GM18526 (cell line): ENCODE measurements around the gene TUBA1A.

Experiments
- POLR2A ChIP-seq: IDR thresholded peaks from 3 replicates; pipeline ENCODE4 v1.6.1; 2011; ENCODE audit not compliant: insufficient read length; ENCODE audit errors: extremely low read depth

TUBA1A gene

DNA sequence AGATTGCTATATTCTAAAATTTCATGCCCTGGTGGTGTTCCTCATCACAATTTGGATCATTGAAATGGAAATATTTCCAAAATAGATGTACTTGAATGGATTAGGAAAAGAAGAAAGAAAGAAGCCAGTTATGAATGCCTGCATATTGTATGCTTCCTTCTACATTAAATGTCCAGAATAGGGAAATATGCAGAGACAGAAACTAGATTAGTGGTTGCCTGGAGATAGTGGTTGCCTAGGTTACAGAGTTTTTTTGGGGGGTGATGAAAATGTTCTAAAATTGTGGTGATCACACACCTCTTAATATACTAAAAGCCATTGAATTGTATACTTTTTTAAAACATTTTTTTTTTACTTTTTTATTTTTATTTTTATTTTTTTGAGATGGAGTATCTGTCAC lies 18.0 kb downstream of the TUBA1A start:
- TF ChIP-seq POLR2A: no peak

DNA sequence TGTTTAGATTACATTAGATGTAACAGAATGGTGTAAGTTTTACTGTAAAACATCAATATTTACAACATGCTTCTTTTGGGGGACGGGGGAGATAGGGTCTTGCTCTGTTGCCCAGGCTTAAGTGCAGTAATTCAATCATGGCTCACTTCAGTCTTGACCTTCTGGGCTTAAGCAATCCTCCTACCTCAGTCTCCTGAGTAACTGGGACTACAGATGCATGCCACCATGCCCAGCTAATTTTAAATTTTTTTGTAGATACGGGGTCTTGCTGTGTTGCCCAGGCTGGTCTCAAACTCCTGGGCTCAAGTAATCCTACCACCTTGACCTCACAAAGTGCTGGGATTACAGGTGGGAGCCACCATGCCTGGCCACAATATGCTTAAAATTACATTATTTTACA lies 23.8 kb downstream of the TUBA1A start:
- TF ChIP-seq POLR2A: no peak

DNA sequence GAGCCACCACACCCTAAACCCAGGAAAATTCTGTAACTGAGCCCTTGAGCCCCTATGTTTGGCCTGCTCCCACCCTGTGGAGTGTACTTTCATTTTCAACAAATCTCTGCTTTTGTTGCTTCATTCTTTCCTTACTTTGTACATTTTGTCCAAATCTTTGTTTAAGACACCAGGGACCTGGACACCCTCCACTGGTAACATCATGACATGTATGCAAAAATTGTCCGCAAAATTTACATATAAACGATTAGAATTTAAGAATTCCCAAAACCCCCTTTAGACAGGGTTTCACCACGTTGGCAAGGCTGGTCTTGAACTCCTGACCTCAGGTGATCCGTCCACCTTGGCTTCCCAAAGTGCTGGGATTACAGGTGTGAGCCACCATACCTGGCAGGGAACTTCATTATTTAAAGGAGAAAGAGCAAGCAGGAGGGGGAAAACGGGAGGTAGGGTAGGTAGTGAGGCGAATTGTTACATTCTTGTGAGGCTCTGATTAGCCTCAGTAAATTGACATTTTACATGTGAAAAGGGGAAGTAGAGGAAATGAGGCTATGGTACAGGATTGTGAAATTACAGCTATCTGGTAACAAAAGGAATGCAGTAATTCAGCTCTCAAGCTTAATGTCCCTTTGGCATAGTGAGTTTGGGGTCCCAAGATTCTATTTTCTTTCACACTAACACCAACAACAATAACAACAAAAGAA lies 27.6 kb downstream of the TUBA1A start:
- no peak for TF ChIP-seq POLR2A

DNA sequence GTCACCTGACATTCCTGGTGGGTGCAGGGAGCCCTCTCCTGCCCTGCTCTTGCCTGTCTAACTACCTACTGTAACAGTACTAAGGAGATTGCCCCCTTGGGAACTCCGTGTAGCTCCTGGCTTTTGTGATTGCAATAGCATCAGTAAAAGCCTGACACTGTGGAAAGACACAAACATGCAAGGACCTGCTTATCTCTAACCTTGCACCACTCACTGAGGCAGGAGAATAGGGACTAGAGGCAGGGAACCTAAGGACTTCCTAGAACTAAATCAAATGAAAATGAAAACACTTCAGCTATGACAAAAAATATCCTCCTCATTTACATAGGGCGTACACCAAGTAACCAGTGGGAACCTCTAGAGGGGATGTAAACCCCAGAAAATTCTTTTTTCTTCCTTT lies 28.5 kb downstream of the TUBA1A start:
- TF ChIP-seq POLR2A: no peak

DNA sequence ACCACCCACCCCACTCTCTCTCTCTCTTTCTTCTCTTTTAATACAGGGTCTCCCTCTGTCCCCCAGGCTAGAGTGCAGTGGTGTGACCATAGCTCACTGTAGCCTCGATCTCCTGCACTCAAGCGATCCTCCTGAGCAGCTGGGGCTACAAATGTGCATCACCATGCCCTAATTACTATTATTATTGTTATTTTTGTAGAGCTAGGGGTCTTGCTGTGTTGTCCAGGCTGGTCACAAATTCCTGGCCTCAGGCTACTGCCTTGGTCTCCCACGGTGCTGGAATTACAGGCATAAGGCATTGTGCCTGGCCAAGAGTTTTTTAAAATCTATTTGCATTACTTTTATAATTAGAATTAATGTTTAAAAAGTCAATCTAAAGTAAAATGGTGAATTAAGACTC lies 34.7 kb downstream of the TUBA1A start:
- no peak for TF ChIP-seq POLR2A

DNA sequence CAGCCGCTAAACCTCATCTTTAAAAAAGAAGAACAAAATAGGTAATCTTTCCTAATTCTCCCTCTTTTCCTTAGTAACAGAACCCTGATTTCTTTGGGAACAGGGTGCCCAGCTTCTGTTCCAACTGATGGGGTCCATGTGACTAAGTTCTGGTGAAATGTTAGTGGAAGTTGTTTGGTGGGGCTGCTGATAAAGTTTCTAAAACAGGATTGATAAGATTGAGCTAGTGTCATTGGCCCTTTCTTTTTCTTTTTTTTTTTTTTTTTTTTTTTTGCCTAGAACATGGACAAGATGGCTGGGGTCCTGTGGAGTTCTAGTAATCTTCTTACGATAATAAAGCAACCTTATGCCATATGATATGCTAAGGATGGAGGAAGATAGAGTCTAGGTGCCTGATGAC lies 41.5 kb downstream of the TUBA1A start:
- TF ChIP-seq POLR2A: no peak

DNA sequence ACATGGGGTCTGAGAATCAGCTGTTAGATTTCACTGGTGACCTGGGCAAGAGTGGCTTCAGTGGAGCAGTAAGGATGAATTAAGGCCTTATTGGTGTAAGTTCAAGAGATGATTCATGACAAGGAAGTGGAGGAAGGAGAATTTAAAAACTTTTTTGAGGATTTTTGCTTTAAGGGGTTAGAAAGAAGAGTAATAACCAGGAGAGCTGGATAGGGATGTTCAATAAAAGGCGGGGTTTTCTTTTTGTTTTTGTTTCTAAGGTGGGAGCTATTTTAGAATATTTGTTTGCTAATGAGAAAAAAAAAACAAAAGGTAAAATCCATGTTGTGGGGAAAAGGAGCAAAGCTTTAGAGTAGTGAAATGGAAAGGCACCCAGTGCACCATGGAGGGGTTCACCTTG lies 42.5 kb downstream of the TUBA1A start:
- TF ChIP-seq POLR2A: no peak

DNA sequence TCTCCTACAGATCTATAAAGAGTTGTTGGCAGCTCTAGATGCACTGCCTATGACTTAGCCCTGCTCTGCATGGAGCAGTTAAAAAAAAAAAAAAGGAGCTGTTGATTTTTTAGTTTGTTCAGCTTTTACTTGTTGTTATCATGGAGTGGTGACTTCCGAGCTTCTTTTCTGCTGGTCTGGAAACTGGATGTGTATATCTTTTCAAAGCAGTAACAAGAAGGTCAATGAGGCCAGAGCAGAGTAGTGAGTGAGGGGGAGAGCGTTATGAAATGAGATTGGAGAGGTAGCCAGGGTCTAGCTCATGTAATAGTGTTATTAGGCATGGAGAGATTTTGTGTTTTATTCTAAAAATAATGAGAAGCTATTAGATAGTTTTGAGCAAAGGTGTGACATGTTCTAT lies 44.5 kb downstream of the TUBA1A start:
- no peak for TF ChIP-seq POLR2A

DNA sequence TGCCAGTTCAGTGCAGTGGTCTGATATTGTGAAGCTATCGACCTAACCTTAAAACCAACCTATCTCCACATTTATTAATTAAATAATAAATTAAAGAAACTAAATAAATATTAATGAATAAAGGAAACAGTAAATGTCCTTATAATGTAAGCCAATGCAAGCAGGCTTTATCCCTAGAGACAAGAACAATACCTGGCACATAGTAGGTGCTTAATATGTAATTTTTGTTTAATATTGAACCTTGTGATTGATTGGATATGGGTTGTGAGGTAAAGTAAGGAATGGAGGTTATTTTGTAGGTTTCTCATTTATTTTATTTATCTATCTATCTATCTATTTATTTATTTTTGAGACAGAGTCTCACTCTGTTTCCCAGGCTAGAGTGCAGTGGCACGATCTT lies 49.9 kb downstream of the TUBA1A start:
- no peak for TF ChIP-seq POLR2A

DNA sequence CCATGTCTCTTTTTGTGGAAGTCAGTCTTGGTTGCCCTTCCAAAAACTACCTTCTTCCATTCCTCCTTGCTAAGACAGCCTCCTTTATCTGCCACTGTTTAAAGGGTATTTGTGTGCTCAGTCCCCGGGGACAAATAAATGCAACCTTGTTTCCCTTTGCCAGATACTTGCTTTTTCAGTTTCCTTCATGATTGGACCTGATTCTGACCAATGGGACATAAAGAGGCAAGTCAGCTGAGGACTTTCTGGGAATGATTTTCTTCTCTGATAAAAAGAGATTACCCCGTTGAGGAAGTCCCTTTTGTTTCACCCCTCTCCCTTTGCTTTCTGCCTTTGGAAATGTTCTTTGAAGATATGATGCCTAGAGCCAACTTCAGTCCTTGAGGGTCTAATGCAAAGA lies 50.3 kb downstream of the TUBA1A start:
- no peak for TF ChIP-seq POLR2A

DNA sequence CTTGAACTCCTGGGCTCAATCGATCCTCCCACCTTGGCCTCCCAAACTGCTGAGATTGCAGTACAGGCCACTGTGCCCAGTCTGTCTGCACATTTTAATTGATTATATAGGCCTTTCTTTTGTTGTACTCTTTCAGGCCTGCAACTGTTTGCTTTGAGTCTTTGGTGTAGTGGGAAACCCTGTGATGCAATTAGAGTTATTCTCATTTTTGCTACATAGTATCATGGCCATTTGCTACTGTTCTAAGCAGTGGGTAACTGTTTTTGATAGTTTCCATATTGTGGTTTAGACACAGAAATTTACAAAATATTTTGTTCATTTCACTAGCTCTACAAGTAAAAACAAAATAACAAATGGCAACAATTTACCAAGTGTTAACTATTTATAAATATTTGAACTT lies 51.4 kb downstream of the TUBA1A start:
- TF ChIP-seq POLR2A: no peak
